Activated naive CD8-positive, alpha-beta T cell (primary cell): ENCODE measurements around the gene TSPAN32.
"Not testable (repeated sequence)": the region's sequence is repeated elsewhere in the genome, so short reads cannot be mapped to it uniquely, and the experiment has no call there.

Source experiments
- H3K27ac Mint-ChIP-seq: one replicate; pipeline ENCODE4 v1.8.0; 2021; ENCODE audit warnings: mixed read lengths
- H3K27me3 Mint-ChIP-seq: one replicate; pipeline ENCODE4 v1.8.0; 2021; ENCODE audit warnings: mixed read lengths
- H3K36me3 Mint-ChIP-seq: one replicate; pipeline ENCODE4 v1.8.0; 2021; ENCODE audit warnings: mixed read lengths
- H3K4me1 Mint-ChIP-seq: one replicate; pipeline ENCODE4 v1.8.0; 2021; ENCODE audit warnings: low read depth, mixed read lengths
- H3K4me3 Mint-ChIP-seq: one replicate; pipeline ENCODE4 v1.8.0; 2021; ENCODE audit warnings: mild to moderate bottlenecking, mixed read lengths
- H3K9me3 Mint-ChIP-seq: one replicate; pipeline ENCODE4 v1.8.0; 2021; ENCODE audit warnings: low read depth, mixed read lengths

Gene TSPAN32

DNA sequence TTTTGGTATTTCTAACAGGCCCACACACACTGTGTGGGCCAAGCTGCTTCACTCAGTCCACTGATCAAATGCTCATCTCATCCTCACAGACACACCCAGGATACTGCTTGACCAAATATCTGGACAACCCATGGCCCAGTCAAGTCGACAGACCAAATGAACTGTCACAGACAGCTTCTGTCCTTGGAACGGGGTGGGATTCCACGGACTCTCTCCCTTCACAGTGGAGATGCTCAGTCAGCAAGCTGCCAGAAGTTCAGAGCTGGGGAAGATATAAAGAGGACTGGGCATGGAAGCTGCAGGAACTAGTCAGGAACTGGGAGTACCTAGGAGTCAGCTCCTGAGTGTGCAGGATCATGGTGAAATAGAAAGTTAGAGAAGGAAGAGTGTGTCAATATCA is 40.7 kb downstream of the TSPAN32 start:
- Mint-ChIP-seq H3K27ac (no peak overlapping the region), H3K4me3 (no peak overlapping the region), H3K9me3 (no peaks in the 10 kb centered on the region), H3K27me3 (peaks cover 3% of the 10 kb centered on the region), H3K36me3 (no peaks in the 10 kb centered on the region), H3K4me1 (no peaks in the 10 kb centered on the region)

DNA sequence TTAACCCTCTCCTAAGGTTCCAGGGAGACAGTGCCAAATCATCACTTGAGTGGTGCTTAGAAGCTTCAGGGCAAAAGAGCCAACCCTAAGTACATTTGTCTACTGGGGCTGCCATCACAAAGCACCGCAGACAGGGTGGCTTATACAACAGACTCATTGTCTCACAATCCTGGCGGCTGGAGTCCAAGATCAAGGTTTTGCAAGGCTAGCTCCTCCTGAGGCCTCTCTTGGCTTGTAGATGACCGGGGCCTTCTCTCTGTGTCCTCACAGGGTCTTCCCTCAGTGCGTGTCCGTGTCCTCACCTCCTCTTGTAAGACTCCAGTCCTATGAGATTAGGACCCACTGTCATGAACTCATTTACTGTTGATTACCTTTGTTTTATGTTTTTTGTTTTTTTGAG is 41.2 kb downstream of the TSPAN32 start:
- H3K4me1 Mint-ChIP-seq = no peaks in the 10 kb centered on the region
- no peaks in the 10 kb centered on the region for H3K27me3 Mint-ChIP-seq
- H3K27ac Mint-ChIP-seq = no peak overlapping the region
- H3K9me3 Mint-ChIP-seq = no peaks in the 10 kb centered on the region
- no peak overlapping the region for H3K4me3 Mint-ChIP-seq
- H3K36me3 Mint-ChIP-seq = peaks cover under 1% of the 10 kb centered on the region

DNA sequence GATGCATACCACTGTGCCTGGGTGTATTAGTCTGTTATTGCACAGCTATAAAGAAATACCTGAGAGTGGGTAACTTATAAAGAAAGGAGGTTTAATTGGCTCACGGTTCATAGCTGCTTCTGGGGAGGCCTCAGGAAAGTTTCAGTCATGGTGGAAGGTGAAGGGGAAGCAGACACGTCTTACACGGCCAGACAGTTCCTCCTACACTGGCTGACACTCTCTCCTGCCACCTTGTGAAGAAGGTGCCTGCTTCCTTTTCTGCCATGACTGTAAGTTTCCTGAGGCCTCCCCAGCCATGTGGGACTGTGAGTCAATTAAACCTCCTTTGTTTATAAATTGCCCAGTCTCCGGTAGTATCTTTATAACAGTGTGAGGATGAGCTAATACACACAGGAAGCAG is 41.7 kb downstream of the TSPAN32 start:
- H3K27ac Mint-ChIP-seq = no peak overlapping the region
- no peaks in the 10 kb centered on the region for H3K9me3 Mint-ChIP-seq
- no peaks in the 10 kb centered on the region for H3K27me3 Mint-ChIP-seq
- no peaks in the 10 kb centered on the region for H3K4me1 Mint-ChIP-seq
- peaks cover 2% of the 10 kb centered on the region for H3K36me3 Mint-ChIP-seq
- no peak overlapping the region for H3K4me3 Mint-ChIP-seq

DNA sequence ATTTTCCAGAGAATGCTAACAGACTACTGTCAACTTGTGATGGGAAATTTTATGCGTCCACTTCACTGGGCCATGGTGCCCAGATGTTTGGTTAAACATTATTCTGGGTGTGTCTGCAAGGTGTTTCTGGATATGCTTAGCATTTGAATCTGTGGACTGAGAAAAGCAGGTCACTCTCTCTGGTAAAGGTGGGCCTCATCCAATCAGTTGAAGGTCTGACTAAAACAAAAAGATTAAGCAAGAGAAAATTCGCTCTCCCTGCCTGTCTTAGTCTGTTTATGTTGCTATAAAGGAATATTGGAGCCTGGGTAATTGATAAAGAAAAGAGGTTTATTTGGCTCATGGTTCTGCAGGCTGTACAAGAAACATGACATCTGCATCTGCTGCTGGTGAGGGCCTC is 43.2 kb downstream of the TSPAN32 start:
- H3K4me3 Mint-ChIP-seq = no peak overlapping the region

DNA sequence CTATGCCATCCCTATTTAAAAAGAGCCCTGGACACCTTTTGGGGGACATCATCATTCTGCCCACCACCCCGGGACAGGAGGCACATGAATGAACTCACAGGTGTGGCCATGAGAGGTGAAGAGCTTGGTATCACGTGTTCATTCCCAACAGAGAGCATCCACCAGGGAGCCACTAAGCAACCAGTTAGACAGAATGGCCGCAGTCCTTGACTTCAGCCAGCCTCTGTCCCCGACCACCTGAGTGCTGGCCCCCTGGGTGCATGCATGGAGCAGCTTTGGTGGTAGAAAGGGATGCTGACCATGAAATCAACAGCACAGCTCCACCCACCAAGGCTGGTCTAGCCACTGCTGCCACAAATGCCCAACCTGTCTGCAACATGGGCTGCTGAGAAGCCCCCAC is 44.2 kb downstream of the TSPAN32 start:
- Mint-ChIP-seq H3K27ac (no peak overlapping the region), H3K27me3 (no peaks in the 10 kb centered on the region), H3K9me3 (peaks cover 6% of the 10 kb centered on the region)

More for the DNA sequence above, 43.2 kb downstream of the TSPAN32 start:
- Mint-ChIP-seq H3K36me3 (peaks cover 5% of the 10 kb centered on the region), H3K27me3 (no peaks in the 10 kb centered on the region), H3K4me1 (no peaks in the 10 kb centered on the region), H3K27ac (no peak overlapping the region), H3K9me3 (peaks cover 6% of the 10 kb centered on the region)

DNA sequence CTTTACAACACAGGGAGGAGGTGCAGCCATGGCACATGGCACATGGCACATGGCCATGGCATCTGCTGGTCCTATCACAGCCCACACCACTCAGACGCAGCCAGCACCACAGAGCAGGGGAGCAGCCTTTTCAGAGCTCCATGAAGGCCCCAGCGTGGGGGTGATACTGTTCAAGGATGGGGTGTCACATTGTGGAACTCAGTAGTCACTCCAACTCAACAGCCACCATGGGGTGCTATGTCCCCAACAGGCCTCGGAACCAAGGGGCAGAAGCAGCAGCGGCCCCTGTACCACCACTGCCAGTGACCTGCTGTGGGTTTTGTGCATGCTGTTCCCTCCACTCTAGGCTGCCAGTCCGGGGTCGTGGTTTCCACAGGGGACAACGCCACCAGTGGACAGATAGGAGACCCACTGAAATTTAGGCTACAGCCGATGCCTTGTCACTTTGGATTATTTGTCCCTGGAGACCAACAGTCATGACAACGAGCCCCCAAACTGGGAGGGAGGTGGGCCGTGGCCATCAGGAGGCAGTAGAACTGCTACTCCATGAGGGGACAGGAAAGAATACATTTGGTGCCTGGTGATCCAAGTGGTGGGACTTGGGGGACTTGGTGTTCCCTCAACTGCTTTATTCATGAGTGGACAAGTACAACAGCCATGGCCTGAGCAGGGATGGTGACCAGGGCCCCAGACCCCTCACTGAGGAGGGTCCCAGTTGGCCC is 44.9 kb downstream of the TSPAN32 start:
- Mint-ChIP-seq H3K36me3 (peaks cover 7% of the 10 kb centered on the region), H3K27ac (no peak overlapping the region), H3K9me3 (peaks cover 6% of the 10 kb centered on the region), H3K27me3 (no peaks in the 10 kb centered on the region), H3K4me1 (no peaks in the 10 kb centered on the region), H3K4me3 (no peak overlapping the region)

More for the DNA sequence above, 44.2 kb downstream of the TSPAN32 start:
- Mint-ChIP-seq H3K4me1 (no peaks in the 10 kb centered on the region), H3K36me3 (peaks cover 7% of the 10 kb centered on the region), H3K4me3 (no peak overlapping the region)

DNA sequence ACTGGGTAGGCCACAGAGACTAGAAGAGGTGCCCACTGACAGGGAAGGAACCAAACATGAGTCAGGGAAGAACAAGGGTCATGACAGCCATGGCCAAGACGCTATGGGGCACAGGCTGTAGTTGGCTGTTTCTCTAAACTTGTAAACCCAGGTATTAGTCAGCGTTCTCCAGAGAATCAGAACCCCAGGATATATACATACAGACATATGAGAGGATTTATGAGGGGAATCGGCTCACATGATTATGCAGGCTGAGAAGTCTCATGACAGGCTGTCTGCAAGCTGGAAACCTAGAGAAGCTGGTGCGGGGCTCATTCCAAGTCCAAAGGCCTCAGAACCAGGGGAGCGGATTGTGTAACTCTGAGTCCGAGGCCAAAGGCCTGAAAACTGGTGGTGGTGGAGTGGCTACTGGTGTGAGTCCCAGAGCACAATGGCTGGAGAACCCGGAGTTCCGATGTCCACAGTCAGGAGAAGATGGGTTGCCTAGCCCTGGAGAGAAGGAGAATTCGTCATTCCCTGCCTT is 45.6 kb downstream of the TSPAN32 start:
- H3K9me3 Mint-ChIP-seq = peaks cover 6% of the 10 kb centered on the region
- H3K27me3 Mint-ChIP-seq = no peaks in the 10 kb centered on the region
- H3K27ac Mint-ChIP-seq = no peak overlapping the region
- H3K36me3 Mint-ChIP-seq = peaks cover 7% of the 10 kb centered on the region
- H3K4me3 Mint-ChIP-seq = no peak overlapping the region
- H3K4me1 Mint-ChIP-seq = no peaks in the 10 kb centered on the region

DNA sequence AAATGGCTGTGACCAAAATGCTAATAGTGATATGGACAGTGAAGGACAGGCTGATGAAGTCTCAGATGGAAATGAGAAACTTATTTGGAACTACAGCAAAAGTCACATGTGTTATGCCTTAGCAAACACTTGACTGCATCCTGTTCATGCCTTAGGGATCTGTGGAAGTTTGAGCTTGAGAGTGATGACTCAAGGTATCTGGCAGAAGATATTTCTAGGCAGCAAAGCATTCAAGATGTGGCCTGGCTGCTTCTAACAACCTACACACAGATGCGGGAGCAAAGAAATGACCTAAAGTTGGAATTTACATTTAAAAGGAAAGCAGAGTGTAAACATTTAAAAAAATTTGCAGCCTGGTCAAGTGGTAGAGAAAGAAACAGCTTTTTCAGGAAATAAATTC is 47.2 kb downstream of the TSPAN32 start:
- Mint-ChIP-seq H3K4me3 (no peak overlapping the region), H3K36me3 (peaks cover 7% of the 10 kb centered on the region), H3K9me3 (peaks cover 6% of the 10 kb centered on the region), H3K4me1 (no peaks in the 10 kb centered on the region), H3K27ac (no peak overlapping the region), H3K27me3 (no peaks in the 10 kb centered on the region)

DNA sequence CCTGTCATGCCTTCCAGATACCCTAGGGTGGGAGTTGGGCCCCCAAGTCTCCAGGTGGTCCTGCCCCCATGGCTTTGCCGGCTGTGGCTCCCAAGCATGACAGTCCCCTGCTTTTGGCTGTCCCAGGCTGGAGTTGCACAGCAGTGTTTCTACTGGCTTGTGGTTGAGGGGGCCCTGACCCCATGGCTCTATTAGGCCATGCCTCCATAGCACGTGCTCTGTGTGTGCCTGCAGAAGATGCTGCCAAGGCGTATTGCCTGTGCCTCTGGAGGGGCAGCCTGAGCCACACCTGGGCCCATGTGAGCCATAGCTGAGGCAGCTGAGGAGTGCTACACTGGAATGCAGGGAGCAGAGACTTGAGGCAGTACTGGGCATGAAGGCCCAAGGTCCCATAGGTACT is 49.9 kb downstream of the TSPAN32 start:
- Mint-ChIP-seq H3K27me3 (no peaks in the 10 kb centered on the region), H3K27ac (no peak overlapping the region), H3K4me1 (no peaks in the 10 kb centered on the region), H3K9me3 (peaks cover 6% of the 10 kb centered on the region), H3K4me3 (no peak overlapping the region), H3K36me3 (peaks cover 7% of the 10 kb centered on the region)

DNA sequence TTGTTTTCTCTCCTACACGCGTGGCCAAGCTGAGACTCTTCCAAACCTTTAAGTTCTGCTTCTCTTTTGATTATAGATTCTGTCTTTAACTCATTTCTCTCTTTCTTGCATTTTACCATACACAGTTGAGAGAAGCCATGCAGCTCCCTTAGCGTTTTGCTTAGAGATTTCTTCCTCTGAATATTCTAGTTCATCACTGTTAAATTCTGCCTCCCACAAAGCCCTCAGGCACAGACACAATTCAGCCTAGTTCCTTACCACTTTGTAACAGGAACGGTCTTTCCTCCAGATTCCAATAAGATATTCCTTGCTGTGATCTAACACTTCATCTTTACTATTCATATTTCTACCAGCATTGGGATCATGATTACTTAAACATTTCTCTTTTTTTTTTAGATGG is 50.6 kb downstream of the TSPAN32 start:
- H3K4me1 Mint-ChIP-seq = no peaks in the 10 kb centered on the region
- H3K27me3 Mint-ChIP-seq = no peaks in the 10 kb centered on the region
- peaks cover 7% of the 10 kb centered on the region for H3K36me3 Mint-ChIP-seq
- peaks cover 6% of the 10 kb centered on the region for H3K9me3 Mint-ChIP-seq
- no peak overlapping the region for H3K4me3 Mint-ChIP-seq
- H3K27ac Mint-ChIP-seq = no peak overlapping the region

DNA sequence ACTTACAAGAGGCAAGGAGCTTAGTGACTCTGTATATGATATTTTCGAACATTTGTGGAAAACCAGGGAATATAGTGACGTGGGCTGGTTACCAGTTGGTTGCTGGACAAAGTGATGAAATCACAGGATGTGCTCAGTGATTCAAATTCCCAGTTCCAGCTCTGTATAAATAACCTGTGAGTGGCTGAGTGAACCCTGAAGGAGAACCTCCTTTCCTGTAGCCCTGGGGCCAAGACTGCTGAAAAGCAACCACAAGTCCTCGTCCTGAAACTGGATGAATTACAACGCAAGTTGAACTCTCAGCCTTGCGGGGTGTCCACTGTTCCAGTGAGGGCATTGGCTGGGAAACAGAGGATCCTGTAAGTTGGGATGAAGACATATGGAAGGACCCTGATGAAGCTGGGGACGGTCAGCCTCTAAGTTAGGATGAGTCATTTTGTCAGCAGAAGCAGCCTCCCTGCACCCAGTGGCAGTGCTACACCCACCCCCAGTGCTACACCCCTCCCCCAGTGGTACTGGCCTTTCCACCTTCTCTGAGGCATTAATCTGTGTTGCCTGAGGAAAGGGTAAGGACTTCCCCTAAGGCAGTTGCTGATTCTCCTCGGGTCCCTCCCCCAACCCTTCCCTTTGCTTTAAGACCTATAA is 53.3 kb downstream of the TSPAN32 start:
- Mint-ChIP-seq H3K27me3 (no peaks in the 10 kb centered on the region), H3K27ac (no peak overlapping the region), H3K4me1 (no peaks in the 10 kb centered on the region), H3K4me3 (no peak overlapping the region), H3K36me3 (peaks cover 2% of the 10 kb centered on the region), H3K9me3 (no peaks in the 10 kb centered on the region)

DNA sequence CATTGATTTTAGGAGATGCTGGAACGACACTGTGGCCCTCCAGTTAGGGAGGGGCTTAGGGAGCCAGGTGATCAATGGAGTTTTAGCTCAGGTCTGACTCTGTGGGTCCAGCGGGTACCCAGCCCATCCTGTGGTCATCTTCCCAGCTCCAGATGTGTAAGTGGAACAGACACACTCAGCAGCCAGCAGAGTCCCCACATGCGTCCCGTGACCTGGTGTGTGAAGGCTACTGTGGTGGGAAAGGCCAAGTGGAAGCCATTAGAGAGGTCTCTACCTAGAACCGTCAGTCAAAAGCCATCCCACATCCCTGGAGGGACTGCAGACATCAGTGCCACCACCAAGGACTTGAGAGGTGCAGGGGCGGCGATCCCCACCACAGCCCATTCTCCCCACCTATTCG is 55.4 kb downstream of the TSPAN32 start:
- Mint-ChIP-seq H3K27me3 (no peaks in the 10 kb centered on the region), H3K4me3 (no peak overlapping the region), H3K9me3 (no peaks in the 10 kb centered on the region), H3K27ac (no peak overlapping the region), H3K4me1 (no peaks in the 10 kb centered on the region), H3K36me3 (no peaks in the 10 kb centered on the region)

DNA sequence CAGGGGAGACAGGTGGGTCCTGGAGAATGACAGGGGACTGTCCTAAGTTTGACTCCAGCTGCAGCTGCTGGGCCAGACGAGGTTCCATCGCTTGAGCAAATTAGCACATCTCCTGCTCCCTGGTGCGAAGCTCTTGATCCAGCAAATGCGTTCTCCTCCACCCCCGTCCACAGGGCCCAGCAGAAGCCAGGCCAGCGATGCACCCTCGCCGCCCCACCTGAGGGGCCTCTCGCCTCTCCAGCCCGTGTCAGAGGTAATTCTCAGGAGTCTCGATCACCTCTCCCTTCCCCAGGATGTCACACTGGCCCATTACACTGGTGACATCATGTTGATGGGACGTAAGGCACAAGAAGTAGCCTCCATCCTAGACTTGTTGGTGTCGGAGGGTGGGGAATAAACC is 55.8 kb downstream of the TSPAN32 start:
- H3K9me3 Mint-ChIP-seq, H3K27me3 Mint-ChIP-seq, H3K4me1 Mint-ChIP-seq, H3K4me3 Mint-ChIP-seq, H3K27ac Mint-ChIP-seq, H3K36me3 Mint-ChIP-seq: not testable (repeated sequence)

DNA sequence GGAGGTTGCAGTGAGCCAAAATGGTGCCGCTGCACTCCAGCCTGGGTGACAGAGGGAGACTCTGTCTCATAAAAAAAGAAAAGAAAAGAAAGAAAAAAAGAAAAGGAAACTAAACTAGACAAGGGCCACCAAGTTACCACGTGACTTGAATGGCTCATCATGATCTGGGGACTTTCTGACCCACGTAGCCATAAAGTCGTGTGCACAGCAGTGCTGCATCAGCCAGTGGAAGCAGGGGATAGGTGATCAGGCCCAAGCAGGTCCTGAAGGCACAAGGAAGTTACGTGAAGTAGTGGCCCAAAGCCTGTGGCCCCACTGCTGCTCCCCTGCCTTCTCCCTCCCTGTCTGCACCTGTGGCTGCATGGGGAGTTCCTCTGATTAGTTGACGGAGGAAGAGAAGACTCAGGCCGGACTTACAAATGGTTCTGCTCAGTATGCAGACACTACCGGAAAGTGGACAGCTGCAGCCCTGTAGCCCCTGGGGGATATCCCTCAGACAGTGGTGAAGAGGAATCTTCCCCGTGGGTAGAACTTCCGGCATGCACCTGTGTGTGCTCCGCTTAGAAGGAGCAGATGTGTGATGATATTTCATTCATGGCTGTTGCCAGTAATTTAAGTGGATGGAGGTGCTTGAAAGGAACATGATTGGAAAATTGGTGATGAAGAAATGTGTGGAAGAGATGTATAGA is 57.1 kb downstream of the TSPAN32 start:
- Mint-ChIP-seq H3K27ac (no peak overlapping the region), H3K4me1 (no peaks in the 10 kb centered on the region), H3K9me3 (no peaks in the 10 kb centered on the region), H3K27me3 (no peaks in the 10 kb centered on the region), H3K4me3 (no peak overlapping the region), H3K36me3 (no peaks in the 10 kb centered on the region)

DNA sequence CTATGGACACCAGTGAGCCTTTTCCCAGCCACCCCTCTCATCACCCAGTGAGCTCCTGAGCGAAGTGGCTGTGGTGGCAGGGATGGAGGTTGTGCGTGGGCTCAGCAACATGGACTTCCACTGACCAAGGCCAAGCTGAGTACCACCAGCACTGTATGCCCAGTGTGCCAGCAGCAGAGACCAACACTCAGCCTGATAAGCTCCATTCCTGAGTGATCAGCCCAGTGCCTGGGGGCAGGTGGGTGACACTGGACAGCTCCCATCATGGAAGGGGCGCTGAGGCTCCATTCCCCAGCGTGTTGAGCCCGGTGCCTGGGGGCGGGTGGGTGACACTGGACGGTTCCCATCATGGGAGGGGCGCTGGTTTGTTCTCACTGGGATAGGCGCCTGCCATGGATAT is 57.7 kb downstream of the TSPAN32 start:
- no peaks in the 10 kb centered on the region for H3K27me3 Mint-ChIP-seq
- H3K27ac Mint-ChIP-seq = no peak overlapping the region
- no peaks in the 10 kb centered on the region for H3K36me3 Mint-ChIP-seq

More for the DNA sequence above, 57.7 kb downstream of the TSPAN32 start:
- Mint-ChIP-seq H3K4me1 (no peaks in the 10 kb centered on the region), H3K9me3 (no peaks in the 10 kb centered on the region), H3K4me3 (no peak overlapping the region)
